ENCODE data around the gene SLC7A6.
A peak's percentile ranks its signal among the peaks of the same experiment; 100 is the strongest.

The SLC7A6 gene

GRCh38 chr16:68253721-68254120, 10.6 kb upstream of the SLC7A6 start:
- H2BK12ac ChIP-seq (ENCODE audit: low read length in 2 of 2): no peak overlapping the region
- 97% methylated on average over 4 of the region's 4 CpGs for WGBS

GRCh38 chr16:68255712-68256111, 8.6 kb upstream of the SLC7A6 start:
- Histone ChIP-seq H3K36me3 (ENCODE audit: control insufficient read depth in 1 of 2, insufficient read depth in 2 of 2, low read depth in 1 of 2, low read length in 2 of 2) (peaks cover 60 to 67% of the 10 kb centered on the region in 2 experiments), H3K27me3 (ENCODE audit: control insufficient read depth in 1 of 2, insufficient read depth in 1 of 2, low read length in 2 of 2) (no peaks in the 10 kb centered on the region), H2BK15ac (ENCODE audit: low read depth, poor library complexity, severe bottlenecking) (no peak overlapping the region), H4K8ac (ENCODE audit: low read length) (no peak overlapping the region), H2BK5ac (ENCODE audit: low read depth, low read length, poor library complexity, severe bottlenecking) (no peak overlapping the region), H3K4me2 (ENCODE audit: low read length, poor library complexity, severe bottlenecking) (no peak overlapping the region), H2BK120ac (ENCODE audit: low read depth, low read length) (no peak overlapping the region), H3K23ac (ENCODE audit: low read length in 2 of 2) (no peak overlapping the region), H3K14ac (ENCODE audit: low read length in 2 of 2) (no peak overlapping the region), H3K4me1 (ENCODE audit: control insufficient read depth, insufficient read depth, low read depth, low read length) (peaks cover 26% of the 10 kb centered on the region), H3K9me3 (ENCODE audit: control insufficient read depth, low read length) (no peaks in the 10 kb centered on the region), H3K27ac (ENCODE audit: low read length, poor library complexity, severe bottlenecking) (no peak overlapping the region), H3K9ac (ENCODE audit: low read length) (no peak overlapping the region), H3K18ac (ENCODE audit: low read depth in 1 of 2, low read length in 2 of 2) (no peak overlapping the region), H2BK12ac (ENCODE audit: low read length in 2 of 2) (no peak overlapping the region), H2AK5ac (ENCODE audit: low read length, severe bottlenecking) (no peak overlapping the region), H3K79me1 (replicated peaks; ENCODE audit: low read length, poor library complexity, severe bottlenecking) (peaks cover 22% of the 10 kb centered on the region), H3K4me3 (ENCODE audit: insufficient read depth in 1 of 2, low read depth in 1 of 2, low read length in 2 of 2) (no peak overlapping the region), H2AFZ (ENCODE audit: low read depth, low read length) (no peak overlapping the region), H4K91ac (ENCODE audit: low read length) (peak overlapping the region; percentile 53), H3K4ac (ENCODE audit: low read depth in 1 of 2, low read length in 2 of 2) (no peak overlapping the region)
- 98% methylated on average over 16 of the region's 18 CpGs for WGBS
- DNase-seq: no peak

More at GRCh38 chr16:68253721-68254120, 10.6 kb upstream of the SLC7A6 start:
- Histone ChIP-seq H3K23ac (ENCODE audit: low read length in 2 of 2) (no peak overlapping the region), H3K9ac (ENCODE audit: low read length) (no peak overlapping the region), H3K4me1 (ENCODE audit: control insufficient read depth, insufficient read depth, low read depth, low read length) (peaks cover 13% of the 10 kb centered on the region), H3K27ac (ENCODE audit: low read length, poor library complexity, severe bottlenecking) (no peak overlapping the region), H3K27me3 (ENCODE audit: control insufficient read depth in 1 of 2, insufficient read depth in 1 of 2, low read length in 2 of 2) (no peaks in the 10 kb centered on the region), H3K4me3 (ENCODE audit: insufficient read depth in 1 of 2, low read depth in 1 of 2, low read length in 2 of 2) (no peak overlapping the region), H4K8ac (ENCODE audit: low read length) (no peak overlapping the region), H3K36me3 (ENCODE audit: control insufficient read depth in 1 of 2, insufficient read depth in 2 of 2, low read depth in 1 of 2, low read length in 2 of 2) (peaks cover 60 to 65% of the 10 kb centered on the region in 2 experiments), H2BK5ac (ENCODE audit: low read depth, low read length, poor library complexity, severe bottlenecking) (no peak overlapping the region), H3K14ac (ENCODE audit: low read length in 2 of 2) (no peak overlapping the region), H3K79me1 (replicated peaks; ENCODE audit: low read length, poor library complexity, severe bottlenecking) (peaks cover 18% of the 10 kb centered on the region), H2AK5ac (ENCODE audit: low read length, severe bottlenecking) (no peak overlapping the region), H2AFZ (ENCODE audit: low read depth, low read length) (no peak overlapping the region), H4K91ac (ENCODE audit: low read length) (no peak overlapping the region), H2BK120ac (ENCODE audit: low read depth, low read length) (no peak overlapping the region), H3K4ac (ENCODE audit: low read depth in 1 of 2, low read length in 2 of 2) (no peak overlapping the region), H3K9me3 (ENCODE audit: control insufficient read depth, low read length) (no peaks in the 10 kb centered on the region), H3K18ac (ENCODE audit: low read depth in 1 of 2, low read length in 2 of 2) (no peak overlapping the region), H2BK15ac (ENCODE audit: low read depth, poor library complexity, severe bottlenecking) (no peak overlapping the region), H3K4me2 (ENCODE audit: low read length, poor library complexity, severe bottlenecking) (no peak overlapping the region)
- DNase-seq: no peak

- Histone ChIP-seq H3K9ac (ENCODE audit: low read length) (peak overlapping the region; percentile 36), H2BK12ac (ENCODE audit: low read length in 2 of 2) (peak overlapping the region; percentile 81 to 87), H3K79me1 (replicated peaks; ENCODE audit: low read length, poor library complexity, severe bottlenecking) (peaks cover 21% of the 10 kb centered on the region), H3K36me3 (ENCODE audit: control insufficient read depth in 1 of 2, insufficient read depth in 2 of 2, low read depth in 1 of 2, low read length in 2 of 2) (peaks cover 54 to 59% of the 10 kb centered on the region in 2 experiments), H3K27ac (ENCODE audit: low read length, poor library complexity, severe bottlenecking) (peak overlapping the region; percentile 99), H4K91ac (ENCODE audit: low read length) (peak overlapping the region; percentile 99), H2BK15ac (ENCODE audit: low read depth, poor library complexity, severe bottlenecking) (peak overlapping the region; percentile 70), H3K27me3 (ENCODE audit: control insufficient read depth in 1 of 2, insufficient read depth in 1 of 2, low read length in 2 of 2) (no peaks in the 10 kb centered on the region), H2AK5ac (ENCODE audit: low read length, severe bottlenecking) (peak overlapping the region; percentile 98), H4K8ac (ENCODE audit: low read length) (peak overlapping the region; percentile 92), H3K14ac (ENCODE audit: low read length in 2 of 2) (peak overlapping the region in 1 of 2 experiments; percentile 62), H3K9me3 (ENCODE audit: control insufficient read depth, low read length) (no peaks in the 10 kb centered on the region), H2BK5ac (ENCODE audit: low read depth, low read length, poor library complexity, severe bottlenecking) (peak overlapping the region; percentile 94), H3K4me3 (ENCODE audit: insufficient read depth in 1 of 2, low read depth in 1 of 2, low read length in 2 of 2) (no peak overlapping the region), H3K23ac (ENCODE audit: low read length in 2 of 2) (no peak overlapping the region), H3K4me1 (ENCODE audit: control insufficient read depth, insufficient read depth, low read depth, low read length) (peaks cover 28% of the 10 kb centered on the region), H3K4me2 (ENCODE audit: low read length, poor library complexity, severe bottlenecking) (peak overlapping the region; percentile 23), H3K18ac (ENCODE audit: low read depth in 1 of 2, low read length in 2 of 2) (peak overlapping the region; percentile 94 to 96), H2AFZ (ENCODE audit: low read depth, low read length) (no peak overlapping the region), H3K4ac (ENCODE audit: low read depth in 1 of 2, low read length in 2 of 2) (peak overlapping the region; percentile 55 to 96), H2BK120ac (ENCODE audit: low read depth, low read length) (peak overlapping the region; percentile 93)
- DNase-seq: no peak
- 86% methylated on average over 6 of the region's 6 CpGs for WGBS
Measured at GRCh38 chr16:68257251-68257905, 6.9 kb upstream of the SLC7A6 start.

GRCh38 chr16:68257906-68258800, 6.2 kb upstream of the SLC7A6 start:
- Histone ChIP-seq H3K4ac (ENCODE audit: low read depth in 1 of 2, low read length in 2 of 2) (peak overlapping the region; percentile 55 to 96), H4K8ac (ENCODE audit: low read length) (peak overlapping the region; percentile 92), H2BK15ac (ENCODE audit: low read depth, poor library complexity, severe bottlenecking) (peak overlapping the region; percentile 70), H3K27me3 (ENCODE audit: control insufficient read depth in 1 of 2, insufficient read depth in 1 of 2, low read length in 2 of 2) (no peaks in the 10 kb centered on the region), H3K4me3 (ENCODE audit: insufficient read depth in 1 of 2, low read depth in 1 of 2, low read length in 2 of 2) (no peak overlapping the region), H3K4me1 (ENCODE audit: control insufficient read depth, insufficient read depth, low read depth, low read length) (peaks cover 30% of the 10 kb centered on the region), H2BK5ac (ENCODE audit: low read depth, low read length, poor library complexity, severe bottlenecking) (peak overlapping the region; percentile 94), H3K23ac (ENCODE audit: low read length in 2 of 2) (no peak overlapping the region), H2BK120ac (ENCODE audit: low read depth, low read length) (peak overlapping the region; percentile 93), H3K4me2 (ENCODE audit: low read length, poor library complexity, severe bottlenecking) (peak overlapping the region; percentile 23), H3K79me1 (replicated peaks; ENCODE audit: low read length, poor library complexity, severe bottlenecking) (peaks cover 22% of the 10 kb centered on the region), H3K36me3 (ENCODE audit: control insufficient read depth in 1 of 2, insufficient read depth in 2 of 2, low read depth in 1 of 2, low read length in 2 of 2) (peaks cover 49 to 52% of the 10 kb centered on the region in 2 experiments), H2AK5ac (ENCODE audit: low read length, severe bottlenecking) (peak overlapping the region; percentile 98), H3K27ac (ENCODE audit: low read length, poor library complexity, severe bottlenecking) (peak overlapping the region; percentile 99), H3K14ac (ENCODE audit: low read length in 2 of 2) (peak overlapping the region in 1 of 2 experiments; percentile 62), H2AFZ (ENCODE audit: low read depth, low read length) (peak overlapping the region; percentile 16), H3K9ac (ENCODE audit: low read length) (peak overlapping the region; percentile 36), H2BK12ac (ENCODE audit: low read length in 2 of 2) (peak overlapping the region; percentile 83 to 87), H3K18ac (ENCODE audit: low read depth in 1 of 2, low read length in 2 of 2) (peak overlapping the region; percentile 94 to 96), H3K9me3 (ENCODE audit: control insufficient read depth, low read length) (no peaks in the 10 kb centered on the region), H4K91ac (ENCODE audit: low read length) (peak overlapping the region; percentile 99)
- peak; percentile 83 for DNase-seq
- WGBS: 41% methylated on average over 13 of the region's 13 CpGs
